T-helper 1 cell treated with Interleukin-12 subunit alpha and Interleukin-12 subunit beta and Interleukin-4 antibody, amounts not matched to agents 30 ng/mL and 1 ng/mL, for 36 hours (primary cell): ENCODE measurements around the gene CKLF. TPM values are rescaled to one million over a fixed set of nuclear protein-coding genes. Genes with fewer than 3 reads are reported as not detected.
"Not testable (repeated sequence)": the region's sequence is repeated elsewhere in the genome, so short reads cannot be mapped to it uniquely, and the experiment has no call there.

Experiments
- intact Hi-C: fragments of 100-400 bp; cut with micrococcal nuclease; formaldehyde crosslinking; loops from one replicate; pipeline ENCODE4 v1.15.1; 2024
- total RNA-seq: library from RNA; stranded (reverse); gene quantifications from 2 replicates; pipeline ENCODE4 v1.2.3, GENCODE V29; 2022

CKLF gene
- 253 and 270 TPM in 2 replicates for total RNA-seq

- intact Hi-C loops: loop anchor here (1.0 to 5.0 kb wide), 12 partner anchors 9 to 320 kb away; partner anchors contain the start of genes CMTM3 and DYNC1LI2
Measured at GRCh38 chr16:66552286-66553177, at the start of gene CKLF. CKLF (plus strand) TSS chr16:66552576; CDS start chr16:66552716, 140 bp downstream.

DNA sequence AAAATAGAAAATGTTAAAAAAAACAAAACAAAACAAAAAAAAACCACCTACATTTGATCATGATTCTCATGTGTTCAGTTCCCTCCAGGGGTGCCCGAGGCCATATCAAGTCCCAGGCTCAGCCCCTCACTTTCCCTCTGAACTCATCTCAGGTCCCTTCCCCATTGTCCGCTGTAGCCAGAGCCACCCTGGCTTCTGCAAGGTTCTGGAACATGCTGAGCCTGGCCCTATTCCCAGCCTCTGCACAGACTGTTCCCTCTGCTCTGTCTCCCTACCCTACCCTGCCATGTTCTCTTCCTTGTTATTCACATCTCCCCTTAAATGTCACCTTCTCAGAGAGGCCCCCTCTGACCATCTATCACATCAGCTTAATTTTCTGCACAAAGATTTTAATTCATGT lies 49.3 kb upstream of the CKLF start:
- intact Hi-C loops: no loop called here

DNA sequence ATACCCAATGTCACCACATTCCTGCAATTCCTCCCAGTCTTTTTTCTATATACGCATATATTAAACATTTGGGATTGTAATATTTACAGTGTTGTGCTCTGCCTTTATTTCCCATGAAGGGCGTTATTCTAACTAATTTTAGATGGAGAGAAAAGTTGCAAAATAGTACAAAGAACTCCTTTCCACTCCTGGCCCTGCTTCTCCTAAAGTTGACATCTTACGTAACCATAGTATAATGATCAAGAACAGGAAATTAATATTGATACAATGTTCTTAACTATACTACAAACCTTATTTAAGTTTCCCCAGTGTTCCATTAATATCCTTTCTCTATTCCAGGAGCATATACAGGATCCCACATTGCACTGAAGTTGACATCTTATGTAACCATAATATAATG lies 48.8 kb upstream of the CKLF start:
- intact Hi-C loops: no loop called here

- intact Hi-C loops: no loop called here
Measured at GRCh38 chr16:66507731-66508239, 44.6 kb upstream of the CKLF start.

DNA sequence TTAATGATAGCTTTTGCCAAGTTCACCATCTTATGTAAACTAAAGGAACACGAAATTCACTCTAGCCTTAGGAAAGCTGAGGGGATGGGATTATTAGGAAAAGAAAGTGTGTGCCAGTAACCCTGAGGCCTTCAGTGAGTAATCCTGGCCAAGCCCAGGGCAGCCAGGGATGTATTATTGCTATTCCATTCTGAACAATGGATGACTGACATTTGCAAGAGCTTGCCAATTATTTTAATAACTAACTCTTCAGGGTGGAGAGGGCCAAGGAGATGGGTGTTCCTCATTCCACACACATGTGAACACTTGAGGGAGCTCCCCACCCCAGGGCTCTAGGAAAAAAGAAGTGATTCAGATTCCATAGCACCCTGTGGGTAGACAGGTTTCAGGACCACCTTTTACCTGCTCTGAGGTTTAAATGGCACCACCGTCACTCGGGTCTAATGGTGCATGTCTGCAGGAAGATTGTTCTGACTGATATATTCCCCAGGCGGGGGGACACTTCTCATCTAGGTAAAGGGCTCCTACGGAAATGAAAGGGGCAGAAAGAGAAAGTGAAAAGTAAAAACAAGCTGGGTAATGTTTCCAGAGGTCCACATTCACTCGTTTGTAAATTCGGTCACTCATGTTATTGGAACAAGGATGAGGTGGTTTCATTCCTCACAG lies 44.0 kb upstream of the CKLF start:
- intact Hi-C loops: no loop called here

- intact Hi-C loops: no loop called here
Measured at GRCh38 chr16:66508914-66509496, 43.4 kb upstream of the CKLF start.

- intact Hi-C loops: no loop called here
Measured at GRCh38 chr16:66509576-66509975, 42.8 kb upstream of the CKLF start.

DNA sequence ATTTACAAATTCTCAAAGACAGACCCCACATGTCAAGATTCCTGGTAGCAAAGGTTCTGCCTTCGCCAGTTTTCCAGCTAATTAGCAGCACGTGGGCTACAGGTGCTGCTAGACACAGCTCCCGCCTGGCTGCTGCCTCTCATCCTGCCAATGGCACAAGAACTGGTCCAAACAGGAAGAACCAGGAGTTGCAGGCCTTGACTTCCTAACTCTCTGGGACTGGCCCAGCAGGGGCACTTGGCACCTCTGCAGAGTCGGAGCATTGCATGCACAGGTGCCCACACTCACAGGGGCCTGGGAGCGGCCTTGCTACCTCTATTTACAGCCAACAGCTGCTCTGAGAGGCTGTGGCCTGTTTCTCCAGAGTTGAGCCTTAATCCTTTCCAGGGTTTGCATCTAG lies 42.1 kb upstream of the CKLF start:
- intact Hi-C loops: no loop called here

- intact Hi-C loops: no loop called here
Measured at GRCh38 chr16:66510711-66511601, 41.4 kb upstream of the CKLF start.

DNA sequence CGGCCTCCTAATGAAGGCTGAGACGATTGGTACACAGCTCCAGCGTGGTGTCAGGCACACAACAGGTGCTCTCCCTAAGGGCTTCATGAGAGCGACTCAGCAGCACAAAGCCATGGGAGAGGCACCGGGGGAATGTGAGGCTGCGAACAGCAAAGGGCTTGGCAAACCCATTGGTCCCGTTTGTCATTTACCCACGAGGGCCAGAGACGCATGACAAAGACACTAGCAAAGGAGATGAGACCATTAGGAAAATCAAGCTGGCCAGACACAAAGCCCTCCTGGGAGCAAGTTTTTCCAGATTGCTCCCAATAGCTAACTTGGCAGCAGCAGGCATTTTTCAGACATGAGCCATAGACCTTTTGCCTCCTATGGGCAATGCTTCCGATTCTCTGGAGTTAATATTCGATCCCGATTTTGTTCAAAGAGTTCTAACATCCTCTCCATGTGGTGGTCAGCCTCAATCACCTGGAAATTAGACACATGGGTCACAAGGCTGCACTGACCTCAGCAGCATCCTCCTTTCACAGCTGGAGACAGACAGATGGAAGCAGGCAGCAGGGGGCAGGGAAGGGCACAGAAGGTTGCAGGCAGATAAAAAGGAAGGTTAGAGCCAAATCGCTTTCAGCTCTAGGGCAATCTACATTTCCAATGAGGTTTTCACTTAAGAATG lies 40.6 kb upstream of the CKLF start:
- intact Hi-C loops: no loop called here

GRCh38 chr16:66512272-66513110 lies 39.9 kb upstream of the CKLF start:
- intact Hi-C loops: no loop called here

DNA sequence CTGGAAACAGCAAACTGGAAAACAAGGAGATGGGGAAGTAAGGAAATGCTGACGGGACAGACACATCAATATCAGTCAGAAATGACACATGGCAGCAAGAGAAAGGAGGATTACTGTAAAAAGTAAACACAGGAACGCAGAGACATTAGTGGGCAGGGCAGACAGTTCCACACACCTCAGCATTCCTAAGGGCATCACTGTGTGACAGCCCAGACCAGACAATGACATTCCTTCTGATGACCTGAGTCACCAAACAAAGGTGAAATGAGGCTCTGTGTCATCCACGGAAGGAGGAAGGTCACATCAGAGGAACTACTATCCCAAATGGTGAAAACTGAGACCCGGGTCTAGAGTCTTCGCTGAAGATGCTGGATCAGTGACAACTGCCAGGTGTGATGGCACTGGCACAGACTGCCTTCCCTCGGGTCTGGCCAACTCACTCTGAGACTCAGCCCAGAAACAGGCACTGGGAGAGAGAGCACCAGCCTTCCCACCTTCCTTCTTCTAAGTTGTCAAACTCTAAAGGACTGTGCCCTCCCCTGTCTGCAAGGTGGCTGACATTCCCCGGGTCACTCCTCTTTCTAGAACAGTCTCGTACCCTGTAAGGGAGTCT lies 39.2 kb upstream of the CKLF start:
- intact Hi-C loops: no loop called here

GRCh38 chr16:66514391-66514790 lies 38.0 kb upstream of the CKLF start:
- intact Hi-C loops: not testable (repeated sequence)

DNA sequence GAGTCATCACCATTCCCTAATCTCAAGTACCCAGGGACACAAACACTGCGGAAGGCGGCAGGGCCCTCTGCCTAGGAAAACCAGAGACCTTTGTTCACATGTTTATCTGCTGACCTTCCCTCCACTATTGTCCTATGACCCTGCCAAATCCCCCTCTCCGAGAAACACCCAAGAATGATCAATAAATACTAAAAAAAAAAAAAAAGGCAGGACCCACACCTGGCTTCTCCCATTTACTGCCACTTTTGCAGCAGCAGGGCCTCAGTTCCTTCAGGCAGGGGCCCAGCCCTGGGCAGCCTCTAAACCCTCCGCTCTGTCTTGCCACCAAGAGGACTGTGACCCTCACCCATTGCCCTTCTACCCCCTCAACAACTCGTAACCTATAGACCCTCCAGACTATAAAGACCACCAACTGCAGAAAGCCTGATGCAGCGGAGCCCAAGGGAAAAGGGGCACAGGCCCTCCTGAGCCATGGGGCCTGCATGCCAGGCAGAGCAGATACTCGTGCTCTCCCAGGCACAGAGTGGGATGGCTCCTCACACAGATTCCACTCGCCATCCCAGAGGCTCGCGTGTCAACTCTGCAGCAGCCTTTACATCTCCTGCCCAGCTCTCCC lies 37.3 kb upstream of the CKLF start:
- intact Hi-C loops: not testable (repeated sequence)

GRCh38 chr16:66515596-66516508 lies 36.5 kb upstream of the CKLF start:
- intact Hi-C loops: loop anchor here (1.0 to 2.0 kb wide), 8 partner anchors 8 to 357 kb away; partner anchors contain the start of genes CKLF, CMTM4 and DYNC1LI2

DNA sequence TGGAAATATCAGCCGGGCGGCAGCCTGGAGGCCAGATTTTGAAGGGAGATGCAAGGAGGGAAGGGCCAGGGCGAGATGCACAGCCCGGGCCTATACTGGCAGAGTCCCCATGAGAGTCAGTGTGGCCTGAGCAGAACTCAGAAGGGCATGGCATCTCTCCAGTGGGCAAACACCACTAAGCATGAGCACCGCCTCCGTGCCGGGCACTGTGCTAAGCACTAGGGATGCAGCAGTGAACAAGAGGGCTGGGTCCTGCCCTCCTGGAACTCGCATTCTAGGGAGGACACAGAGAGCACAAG lies 35.9 kb upstream of the CKLF start:
- intact Hi-C loops: loop anchor here (1.0 to 2.0 kb wide), 8 partner anchors 8 to 356 kb away; partner anchors contain the start of genes CKLF, CMTM4 and DYNC1LI2

- intact Hi-C loops: loop anchor here (1.0 to 2.0 kb wide), 9 partner anchors 7 to 356 kb away; partner anchors contain the start of genes CKLF, CMTM3, CMTM4 and DYNC1LI2
Measured at GRCh38 chr16:66516808-66517585, 35.4 kb upstream of the CKLF start.
